Breast epithelium (tissue), 4 donors: ENCODE data around the gene SLC34A3. TPM values are rescaled to one million over a fixed set of nuclear protein-coding genes. Genes with fewer than 3 reads are reported as not detected.

ENCODE experiments used
- DNase-seq, 2 donors: peaks; one replicate each; pipeline ENCODE4 v3.0.0-alpha.2; 2019; ENCODE audit warnings: low spot score in 2 of 2
- H3K27ac ChIP-seq, 2 donors: fragments of 200-600 bp; sonication (generic) in 1 of 2; one replicate each; pipeline ENCODE4 v1.5.1; 2016 to 2019; ENCODE audit warnings: mild to moderate bottlenecking in 1 of 2
- H3K27me3 ChIP-seq, 2 donors: fragments of 200-600 bp; sonication (generic) in 1 of 2; one replicate each; pipeline versions ENCODE4 v1.5.1 to v1.6.0; 2017 to 2019; ENCODE audit warnings: control low read depth in 1 of 2, mild to moderate bottlenecking in 1 of 2
- H3K36me3 ChIP-seq: fragments of 200-600 bp; one replicate; pipeline ENCODE4 v1.5.1; 2019
- H3K4me1 ChIP-seq, 2 donors: fragments of 200-600 bp; sonication (generic); one replicate each; pipeline ENCODE4 v1.5.1; 2016 to 2019; ENCODE audit warnings: control low read depth in 1 of 2
- H3K4me3 ChIP-seq, 3 donors: fragments of 200-600 bp; sonication (generic); 1 replicate in 2 of 3; 2 replicates in 1 of 3; pipeline ENCODE4 v1.5.1; 2016 to 2019; ENCODE audit warnings: mild to moderate bottlenecking in 3 of 3, moderate library complexity in 2 of 3
- H3K9me3 ChIP-seq, 2 donors: fragments of 200-600 bp; sonication (generic) in 1 of 2; one replicate each; pipeline ENCODE4 v1.5.1; 2016 to 2019; ENCODE audit warnings: control low read depth in 1 of 2
- POLR2A ChIP-seq: fragments of 450-650 bp; IDR thresholded peaks from one replicate; pipeline ENCODE4 v1.6.1; 2016; ENCODE audit warnings: antibody characterized with exemption, mild to moderate bottlenecking, moderate library complexity
- POLR2AphosphoS5 ChIP-seq, 3 donors: sonication (generic); formaldehyde crosslinking; IDR thresholded peaks; one replicate each; pipeline ENCODE4 v1.6.1; 2017; ENCODE audit warnings: antibody characterized with exemption in 3 of 3
- intact Hi-C: fragments of 100-400 bp; cut with DNase I; formaldehyde crosslinking; loops from one replicate; pipeline ENCODE4 v1.15.1; 2023; ENCODE audit warnings: low total_unique reads
- total RNA-seq, 3 donors: library from RNA; depleted of rRNA; stranded (reverse); fragments of >200 nt; gene quantifications; one replicate each; pipeline ENCODE4 v1.1.0, GENCODE V29; 2016
- TF ChIP-seq, protein P1 (sequence below), 3 donors: fragments of 450-650 bp; IDR thresholded peaks; one replicate each; pipeline ENCODE4 v1.5.1; 2016 to 2017; ENCODE audit warnings: antibody characterized with exemption in 3 of 3, mild to moderate bottlenecking in 3 of 3, moderate library complexity in 3 of 3

Gene SLC34A3
- total RNA-seq, 3 donors from 2014 or later = not detected

DNA sequence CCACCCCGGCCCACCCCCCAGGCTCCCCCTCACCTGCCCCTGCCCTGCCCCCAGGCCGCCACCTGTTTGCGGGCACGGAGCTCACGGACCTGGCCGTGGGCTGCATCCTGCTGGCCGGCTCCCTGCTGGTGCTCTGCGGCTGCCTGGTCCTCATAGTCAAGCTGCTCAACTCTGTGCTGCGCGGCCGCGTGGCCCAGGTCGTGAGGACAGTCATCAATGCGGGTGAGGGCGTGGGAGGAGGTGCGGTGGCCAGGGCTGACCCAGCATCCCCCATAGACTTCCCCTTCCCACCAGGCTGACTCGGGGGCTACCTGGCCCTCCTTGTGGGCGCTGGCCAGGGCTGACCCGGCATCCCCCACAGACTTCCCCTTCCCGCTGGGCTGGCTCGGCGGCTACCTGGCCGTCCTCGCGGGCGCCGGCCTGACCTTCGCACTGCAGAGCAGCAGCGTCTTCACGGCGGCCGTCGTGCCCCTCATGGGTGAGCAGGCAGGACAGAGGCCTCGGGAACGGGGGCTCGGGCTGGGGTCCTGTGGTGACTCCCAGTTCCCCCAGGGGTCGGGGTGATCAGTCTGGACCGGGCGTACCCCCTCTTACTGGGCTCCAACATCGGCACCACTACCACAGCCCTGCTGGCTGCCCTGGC is 3.5 kb downstream of the SLC34A3 start:
- TF ChIP-seq, protein P1, sequence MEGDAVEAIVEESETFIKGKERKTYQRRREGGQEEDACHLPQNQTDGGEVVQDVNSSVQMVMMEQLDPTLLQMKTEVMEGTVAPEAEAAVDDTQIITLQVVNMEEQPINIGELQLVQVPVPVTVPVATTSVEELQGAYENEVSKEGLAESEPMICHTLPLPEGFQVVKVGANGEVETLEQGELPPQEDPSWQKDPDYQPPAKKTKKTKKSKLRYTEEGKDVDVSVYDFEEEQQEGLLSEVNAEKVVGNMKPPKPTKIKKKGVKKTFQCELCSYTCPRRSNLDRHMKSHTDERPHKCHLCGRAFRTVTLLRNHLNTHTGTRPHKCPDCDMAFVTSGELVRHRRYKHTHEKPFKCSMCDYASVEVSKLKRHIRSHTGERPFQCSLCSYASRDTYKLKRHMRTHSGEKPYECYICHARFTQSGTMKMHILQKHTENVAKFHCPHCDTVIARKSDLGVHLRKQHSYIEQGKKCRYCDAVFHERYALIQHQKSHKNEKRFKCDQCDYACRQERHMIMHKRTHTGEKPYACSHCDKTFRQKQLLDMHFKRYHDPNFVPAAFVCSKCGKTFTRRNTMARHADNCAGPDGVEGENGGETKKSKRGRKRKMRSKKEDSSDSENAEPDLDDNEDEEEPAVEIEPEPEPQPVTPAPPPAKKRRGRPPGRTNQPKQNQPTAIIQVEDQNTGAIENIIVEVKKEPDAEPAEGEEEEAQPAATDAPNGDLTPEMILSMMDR (IDR thresholded peaks at IDR 0.05) = no peak
- TF ChIP-seq POLR2A (no peak), POLR2AphosphoS5 (IDR thresholded peaks at IDR 0.05) (no peak)
- Histone ChIP-seq H3K4me1 (peaks cover 0 to 21% of the 10 kb centered on the region in 2 donors), H3K36me3 (no peaks in the 10 kb centered on the region), H3K27ac (no peak overlapping the region), H3K9me3 (no peaks in the 10 kb centered on the region), H3K27me3 (peaks cover 27 to 68% of the 10 kb centered on the region in 2 donors), H3K4me3 (no peak overlapping the region)
- no peak for DNase-seq
- intact Hi-C loops = loop anchor here (10.0 kb wide), 1 partner anchor 119 kb away; the partner anchor contains the start of gene DPP7

DNA sequence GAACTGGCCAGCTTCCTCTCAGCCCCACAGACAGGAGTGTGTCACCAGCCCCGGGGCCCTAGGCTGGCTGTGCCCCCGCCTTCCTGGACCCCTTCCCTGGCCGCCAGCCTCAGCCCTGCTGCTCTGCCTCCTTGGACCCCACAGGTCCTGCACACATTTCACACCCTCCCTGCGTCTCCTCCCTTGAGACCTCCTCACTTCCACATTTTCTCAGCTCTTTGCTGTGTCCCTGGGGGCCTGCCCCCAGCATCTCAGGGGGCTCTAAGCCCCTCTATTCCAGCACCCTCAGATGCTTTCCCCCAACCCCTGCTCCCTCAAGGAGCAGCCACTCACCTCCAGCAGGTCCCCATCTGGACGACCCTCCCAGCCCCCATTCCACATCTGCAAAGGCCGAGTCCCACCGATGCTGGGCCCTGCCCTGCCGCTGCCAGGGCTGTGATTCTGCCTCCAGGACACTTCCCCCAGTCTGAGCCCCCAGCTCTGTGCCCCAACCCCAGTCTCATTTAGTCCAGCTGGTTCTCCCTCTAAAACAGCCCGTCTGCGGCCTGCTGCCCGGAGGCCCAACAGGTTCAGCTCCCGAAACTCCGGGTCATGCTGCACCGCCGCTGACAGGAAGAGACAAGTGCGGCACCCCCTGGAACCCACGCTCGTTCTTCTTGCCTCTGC is 4.2 kb downstream of the SLC34A3 start:
- TF ChIP-seq POLR2A = no peak
- TF ChIP-seq POLR2AphosphoS5 (IDR thresholded peaks at IDR 0.05) = no peak
- TF ChIP-seq, protein P1 (IDR thresholded peaks at IDR 0.05) = no peak
- Histone ChIP-seq H3K27me3 (peaks cover 25 to 61% of the 10 kb centered on the region in 2 donors), H3K9me3 (no peaks in the 10 kb centered on the region), H3K27ac (no peak overlapping the region), H3K4me1 (peaks cover 0 to 21% of the 10 kb centered on the region in 2 donors), H3K36me3 (no peaks in the 10 kb centered on the region), H3K4me3 (no peak overlapping the region)
- DNase-seq = no peak
- intact Hi-C loops = loop anchor here (10.0 kb wide), 1 partner anchor 120 kb away; the partner anchor contains the start of gene DPP7

DNA sequence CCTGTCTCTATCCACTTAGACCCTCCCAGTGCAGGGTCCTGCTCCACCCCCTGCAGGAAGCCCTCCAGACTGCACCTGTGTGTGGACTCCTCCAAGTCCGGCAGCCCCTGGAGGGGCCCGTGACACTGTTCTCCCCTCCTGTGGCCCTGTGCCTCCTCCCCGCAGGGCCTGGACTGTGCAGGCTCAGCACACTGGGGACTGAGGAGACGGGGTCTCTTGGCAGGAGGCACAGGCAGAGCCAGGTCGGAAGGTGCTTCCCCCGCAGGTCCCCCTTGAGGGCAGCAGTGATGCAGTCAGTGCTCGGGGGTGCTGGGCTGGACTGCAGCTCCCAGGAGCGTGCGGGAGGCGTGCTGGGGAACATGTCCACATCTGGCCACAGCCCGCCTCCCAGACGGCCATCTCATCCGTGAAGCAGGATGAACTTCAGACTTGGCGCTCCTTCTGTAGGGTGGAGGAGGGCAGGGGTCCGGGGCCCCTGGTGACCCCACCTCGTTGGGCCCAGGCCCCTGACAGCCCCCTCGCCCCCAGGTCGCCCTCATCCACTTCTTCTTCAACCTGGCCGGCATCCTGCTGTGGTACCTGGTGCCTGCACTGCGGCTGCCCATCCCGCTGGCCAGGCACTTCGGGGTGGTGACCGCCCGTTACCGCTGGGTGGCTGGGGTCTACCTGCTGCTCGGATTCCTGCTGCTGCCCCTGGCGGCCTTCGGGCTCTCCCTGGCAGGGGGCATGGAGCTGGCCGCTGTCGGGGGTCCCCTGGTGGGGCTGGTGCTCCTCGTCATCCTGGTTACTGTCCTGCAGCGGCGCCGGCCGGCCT is 4.9 kb downstream of the SLC34A3 start:
- Histone ChIP-seq H3K4me1 (peaks cover 0 to 21% of the 10 kb centered on the region in 2 donors), H3K36me3 (no peaks in the 10 kb centered on the region), H3K27me3 (peaks cover 23 to 54% of the 10 kb centered on the region in 2 donors), H3K4me3 (peak overlapping the region in 1 of 3 donors; percentile 46), H3K27ac (no peak overlapping the region), H3K9me3 (no peaks in the 10 kb centered on the region)
- intact Hi-C loops = loop anchor here (10.0 kb wide), 1 partner anchor 121 kb away; the partner anchor contains the start of gene DPP7
- TF ChIP-seq POLR2AphosphoS5 (IDR thresholded peaks at IDR 0.05) (no peak), POLR2A (no peak)
- TF ChIP-seq, protein P1 (IDR thresholded peaks at IDR 0.05) = no peak
- DNase-seq = no peak

DNA sequence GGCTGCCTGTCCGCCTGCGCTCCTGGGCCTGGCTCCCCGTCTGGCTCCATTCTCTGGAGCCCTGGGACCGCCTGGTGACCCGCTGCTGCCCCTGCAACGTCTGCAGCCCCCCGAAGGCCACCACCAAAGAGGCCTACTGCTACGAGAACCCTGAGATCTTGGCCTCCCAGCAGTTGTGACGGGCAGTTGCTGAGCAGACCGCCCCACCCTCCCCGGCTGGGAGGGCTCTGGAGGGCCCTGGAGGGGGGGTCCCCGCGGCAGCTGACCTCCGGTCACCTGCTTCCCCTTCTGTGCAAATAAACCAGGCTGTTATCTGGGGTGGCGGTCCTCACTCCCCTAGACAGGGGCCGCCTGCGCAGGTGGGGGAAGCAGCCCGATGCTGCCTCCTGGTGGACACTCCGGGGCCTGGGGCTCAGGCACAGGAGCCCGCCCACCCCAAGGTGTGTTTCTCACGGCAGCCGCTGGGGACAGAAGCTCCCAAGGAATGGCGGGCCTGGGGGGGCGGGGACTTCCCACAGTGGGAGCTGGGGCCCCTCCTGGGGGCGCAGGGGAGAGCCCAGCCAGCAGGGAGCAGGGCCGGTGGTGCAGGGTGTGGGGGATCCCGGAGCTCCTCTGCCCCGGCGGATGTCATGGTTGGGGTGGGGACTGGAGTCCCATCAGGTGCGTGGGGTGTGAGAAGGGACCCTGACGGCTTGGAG is 5.7 kb downstream of the SLC34A3 start:
- peak overlapping the region in 2 of 3 donors; percentile 11 to 46 for H3K4me3 ChIP-seq

More for the DNA sequence above, 5.7 kb downstream of the SLC34A3 start:
- H3K27ac ChIP-seq = peak overlapping the region; percentile 80
- no peaks in the 10 kb centered on the region for H3K9me3 ChIP-seq
- intact Hi-C loops = loop anchor here (10.0 kb wide), 1 partner anchor 122 kb away; the partner anchor contains the start of gene DPP7
- DNase-seq = peak; percentile 76 to 93
- peaks cover 23 to 46% of the 10 kb centered on the region in 2 donors for H3K27me3 ChIP-seq
- H3K4me1 ChIP-seq = peaks cover 0 to 21% of the 10 kb centered on the region in 2 donors
- no peaks in the 10 kb centered on the region for H3K36me3 ChIP-seq
- no peak for TF ChIP-seq POLR2A
- TF ChIP-seq, protein P1 (IDR thresholded peaks at IDR 0.05) = peak; percentile 94 to 99 (median 99)
- TF ChIP-seq POLR2AphosphoS5 (IDR thresholded peaks at IDR 0.05) = no peak
